HFFc6 (cell line): ENCODE results near the gene HAVCR2. TPM values are rescaled to one million over a fixed set of nuclear protein-coding genes. Genes with fewer than 3 reads are reported as not detected.

Source experiments
- DNase-seq: peaks from one replicate; pipeline ENCODE4 v3.0.0-alpha.2; 2018
- H3K27ac Mint-ChIP-seq: 2 replicates; pipeline ENCODE4 v1.8.0; 2020; ENCODE audit warnings: mild to moderate bottlenecking, mixed read lengths
- H3K27me3 Mint-ChIP-seq: 2 replicates; pipeline ENCODE4 v1.8.0; 2021; ENCODE audit warnings: mild to moderate bottlenecking, moderate library complexity, mixed read lengths; ENCODE audit not compliant: insufficient read depth
- H3K36me3 Mint-ChIP-seq: 2 replicates; pipeline ENCODE4 v1.8.0; 2021; ENCODE audit warnings: low read depth, mixed read lengths
- H3K4me1 Mint-ChIP-seq: 2 replicates; pipeline ENCODE4 v1.8.0; 2020; ENCODE audit warnings: low read depth, mixed read lengths
- H3K4me3 Mint-ChIP-seq: 2 replicates; pipeline ENCODE4 v1.8.0; 2020; ENCODE audit warnings: mild to moderate bottlenecking, moderate library complexity, mixed read lengths
- H3K9me3 Mint-ChIP-seq: 2 replicates; pipeline ENCODE4 v1.8.0; 2020; ENCODE audit warnings: mild to moderate bottlenecking, mixed read lengths
- total RNA-seq, 6 experiments: library from RNA; stranded (reverse); fragmentation: NEBNext Ultra II Directional; extraction: Animal tissue kit (Norgen Biotek cat#: 25700); gene quantifications; 2 replicates in 1 of 6; 3 replicates in 5 of 6; pipeline ENCODE4 v1.2.3, GENCODE V29; 2021
- TF ChIP-seq, protein P1 (sequence below): fragments of 200-600 bp; sonication (generic); IDR thresholded peaks from 2 replicates; pipeline ENCODE4 v1.5.0; 2021; ENCODE audit warnings: antibody characterized with exemption, mild to moderate bottlenecking

The HAVCR2 gene
- total RNA-seq, 6 experiments from 2014 or later = 0.07 TPM; not detected in 5

DNA sequence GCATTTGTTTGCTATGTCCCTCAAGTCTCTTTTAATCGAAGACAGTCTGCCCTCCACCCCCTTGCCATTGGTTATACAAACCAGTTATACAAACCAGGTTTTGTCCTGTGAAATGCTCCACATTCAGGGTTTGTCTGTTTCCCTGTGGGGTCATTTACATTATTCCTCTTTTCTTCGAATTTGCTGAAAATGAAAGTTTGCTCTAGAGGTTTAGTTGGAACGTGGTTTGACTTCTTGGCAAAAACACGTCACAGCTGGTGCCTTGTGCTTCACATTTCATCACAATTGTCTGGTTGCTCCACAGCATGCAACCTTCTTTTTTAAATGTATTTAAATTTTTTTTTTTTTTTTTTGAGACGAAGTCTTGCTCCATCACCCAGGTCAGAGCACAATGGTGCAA, 4.2 kb upstream of the HAVCR2 start:
- no peaks in the 10 kb centered on the region for H3K4me1 Mint-ChIP-seq
- H3K9me3 Mint-ChIP-seq = no peaks in the 10 kb centered on the region
- H3K27ac Mint-ChIP-seq = no peak overlapping the region
- TF ChIP-seq, protein P1, sequence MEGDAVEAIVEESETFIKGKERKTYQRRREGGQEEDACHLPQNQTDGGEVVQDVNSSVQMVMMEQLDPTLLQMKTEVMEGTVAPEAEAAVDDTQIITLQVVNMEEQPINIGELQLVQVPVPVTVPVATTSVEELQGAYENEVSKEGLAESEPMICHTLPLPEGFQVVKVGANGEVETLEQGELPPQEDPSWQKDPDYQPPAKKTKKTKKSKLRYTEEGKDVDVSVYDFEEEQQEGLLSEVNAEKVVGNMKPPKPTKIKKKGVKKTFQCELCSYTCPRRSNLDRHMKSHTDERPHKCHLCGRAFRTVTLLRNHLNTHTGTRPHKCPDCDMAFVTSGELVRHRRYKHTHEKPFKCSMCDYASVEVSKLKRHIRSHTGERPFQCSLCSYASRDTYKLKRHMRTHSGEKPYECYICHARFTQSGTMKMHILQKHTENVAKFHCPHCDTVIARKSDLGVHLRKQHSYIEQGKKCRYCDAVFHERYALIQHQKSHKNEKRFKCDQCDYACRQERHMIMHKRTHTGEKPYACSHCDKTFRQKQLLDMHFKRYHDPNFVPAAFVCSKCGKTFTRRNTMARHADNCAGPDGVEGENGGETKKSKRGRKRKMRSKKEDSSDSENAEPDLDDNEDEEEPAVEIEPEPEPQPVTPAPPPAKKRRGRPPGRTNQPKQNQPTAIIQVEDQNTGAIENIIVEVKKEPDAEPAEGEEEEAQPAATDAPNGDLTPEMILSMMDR = no peak
- no peak overlapping the region; the same call in 1 of the 2 replicates for H3K4me3 Mint-ChIP-seq
- peaks cover 6% of the 10 kb centered on the region; the same call in 1 of the 2 replicates for H3K27me3 Mint-ChIP-seq
- DNase-seq = no peak
- no peaks in the 10 kb centered on the region for H3K36me3 Mint-ChIP-seq

DNA sequence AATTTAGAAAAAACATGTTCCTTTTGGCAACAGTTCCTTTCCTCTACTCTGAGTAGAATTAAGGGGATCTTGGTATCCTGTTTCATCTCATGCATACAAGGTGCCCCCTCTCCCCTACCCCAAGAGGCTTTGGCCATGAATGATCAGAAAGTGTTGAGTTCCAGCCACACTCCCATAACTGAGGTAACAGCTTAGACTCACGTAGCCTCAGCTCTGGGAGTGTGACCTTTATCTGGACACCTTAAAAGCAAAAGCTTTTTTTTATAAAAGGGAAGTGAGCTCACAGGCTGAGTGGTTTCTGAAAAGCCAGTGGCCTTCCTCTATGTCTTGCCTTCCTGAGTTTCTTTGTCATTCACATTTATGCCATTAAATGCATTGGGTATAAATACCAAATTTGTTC, 900 bp upstream of the HAVCR2 start:
- no peaks in the 10 kb centered on the region for H3K9me3 Mint-ChIP-seq
- H3K27me3 Mint-ChIP-seq = peaks cover 13% of the 10 kb centered on the region; the same call in 1 of the 2 replicates
- no peaks in the 10 kb centered on the region for H3K4me1 Mint-ChIP-seq
- no peak overlapping the region for H3K27ac Mint-ChIP-seq
- no peak overlapping the region for H3K4me3 Mint-ChIP-seq
- TF ChIP-seq, protein P1 = no peak
- DNase-seq = no peak
- no peaks in the 10 kb centered on the region for H3K36me3 Mint-ChIP-seq

DNA sequence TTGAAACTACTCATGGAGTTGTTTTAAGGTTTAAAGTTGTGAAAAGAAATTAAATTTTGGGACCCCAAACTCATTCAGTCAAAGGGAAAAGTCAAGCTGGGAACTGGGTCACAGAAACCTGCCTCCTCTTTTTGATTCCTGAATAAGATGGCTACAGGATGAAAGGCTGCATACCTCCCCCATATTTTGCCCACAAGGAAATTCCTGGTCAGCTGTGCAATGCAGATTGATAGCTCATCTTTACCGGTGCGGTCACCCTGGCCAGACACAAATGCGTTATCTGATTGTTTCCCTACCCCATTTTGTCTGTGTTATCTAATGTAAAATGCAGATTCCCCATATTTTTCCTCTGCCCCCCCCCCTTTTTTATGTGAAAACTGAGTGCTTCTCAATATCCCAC, 1.3 kb downstream of the HAVCR2 start:
- Mint-ChIP-seq H3K27ac (no peak overlapping the region), H3K36me3 (no peaks in the 10 kb centered on the region), H3K9me3 (no peaks in the 10 kb centered on the region), H3K4me1 (no peaks in the 10 kb centered on the region), H3K4me3 (no peak overlapping the region), H3K27me3 (peaks cover 13% of the 10 kb centered on the region; the same call in 1 of the 2 replicates)
- TF ChIP-seq, protein P1 = no peak
- DNase-seq = no peak

DNA sequence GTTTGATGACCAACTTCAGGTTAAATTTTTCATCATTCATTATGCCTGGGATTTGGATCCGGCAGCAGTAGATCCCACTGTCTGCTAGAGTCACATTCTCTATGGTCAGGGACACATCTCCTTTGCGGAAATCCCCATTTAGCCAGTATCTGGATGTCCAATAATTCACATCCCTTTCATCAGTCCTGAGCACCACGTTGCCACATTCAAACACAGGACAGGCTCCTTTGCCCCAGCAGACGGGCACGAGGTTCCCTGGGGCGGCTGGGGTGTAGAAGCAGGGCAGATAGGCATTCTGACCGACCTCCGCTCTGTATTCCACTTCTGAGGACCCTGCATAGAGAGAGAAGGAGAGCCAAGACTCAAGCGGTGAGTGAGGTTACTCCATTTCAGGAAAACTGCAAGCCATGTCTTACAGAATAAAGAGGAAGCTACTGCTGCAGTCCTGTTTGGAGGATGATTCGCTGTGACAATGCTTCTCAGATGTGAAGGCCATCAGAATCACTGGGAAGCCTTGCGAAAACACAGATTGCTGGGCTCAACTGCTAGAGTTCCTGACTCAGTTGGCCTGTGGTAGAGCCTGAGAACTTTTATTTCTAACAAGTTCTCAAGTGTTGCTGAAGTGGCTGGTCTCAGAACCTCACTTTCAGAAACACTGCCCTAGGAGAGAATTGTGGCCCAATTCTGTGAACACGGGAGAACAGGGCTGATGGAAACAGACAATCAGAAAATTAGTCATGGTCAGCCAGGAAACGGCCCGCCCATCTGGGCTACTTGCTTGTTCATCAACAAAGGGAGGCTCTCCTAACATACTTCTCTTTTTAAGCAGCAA, 2.0 kb downstream of the HAVCR2 start:
- no peaks in the 10 kb centered on the region for H3K4me1 Mint-ChIP-seq
- no peaks in the 10 kb centered on the region for H3K9me3 Mint-ChIP-seq
- TF ChIP-seq, protein P1 = no peak
- H3K27ac Mint-ChIP-seq = no peak overlapping the region
- no peak for DNase-seq
- H3K4me3 Mint-ChIP-seq = no peak overlapping the region
- H3K27me3 Mint-ChIP-seq = peaks cover 13% of the 10 kb centered on the region; the same call in 1 of the 2 replicates
- H3K36me3 Mint-ChIP-seq = no peaks in the 10 kb centered on the region

DNA sequence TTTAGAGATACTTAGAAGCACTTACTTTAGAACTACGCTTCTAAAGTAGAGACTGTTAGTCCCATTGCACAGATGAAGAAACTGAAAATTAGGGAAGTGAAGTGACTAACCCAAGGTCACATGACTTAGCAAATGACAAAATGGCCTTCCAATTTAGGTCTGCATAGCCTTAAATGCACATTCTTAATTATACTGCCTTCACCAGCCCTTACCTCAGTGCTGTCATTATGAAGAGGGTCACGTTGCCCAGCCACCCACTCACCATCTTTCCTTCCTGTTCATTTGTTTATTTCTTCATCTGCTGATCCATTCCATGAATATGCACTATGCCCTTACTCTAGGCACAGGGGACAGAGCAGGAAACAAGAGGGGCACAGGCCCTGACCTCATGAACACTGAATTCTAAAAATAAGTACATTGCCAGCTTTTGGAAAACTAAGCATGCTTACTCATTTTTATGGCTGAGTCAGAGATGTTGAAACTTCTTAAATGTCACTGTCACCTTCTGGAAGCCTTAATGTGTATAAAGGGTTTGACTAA, 8.6 kb downstream of the HAVCR2 start:
- H3K36me3 Mint-ChIP-seq = no peaks in the 10 kb centered on the region
- peaks cover 13% of the 10 kb centered on the region for H3K4me1 Mint-ChIP-seq
- H3K4me3 Mint-ChIP-seq = peak overlapping the region; percentile 8; the same call in 1 of the 2 replicates
- no peaks in the 10 kb centered on the region for H3K27me3 Mint-ChIP-seq
- TF ChIP-seq, protein P1 = no peak
- H3K9me3 Mint-ChIP-seq = no peaks in the 10 kb centered on the region
- peak overlapping the region; percentile 39; the same call in 1 of the 2 replicates for H3K27ac Mint-ChIP-seq
- peak; percentile 54 for DNase-seq
